Adrenal gland (tissue), 12 donors: ENCODE results near the gene OXSM. TPM values are rescaled to one million over a fixed set of nuclear protein-coding genes. Genes with fewer than 3 reads are reported as not detected.

ENCODE experiments used
- DNase-seq, 7 donors: peaks; one replicate each; pipeline ENCODE4 v3.0.0-alpha.2; 2019 to 2020
- H3K27ac ChIP-seq, 5 donors: fragments of 200-600 bp; sonication (generic) in 4 of 5; 1 replicate in 3 of 5; 2 replicates in 2 of 5; pipeline versions ENCODE4 v1.5.1 to v1.8.0; 2016 to 2020; ENCODE audit warnings: mild to moderate bottlenecking in 1 of 5
- H3K27me3 ChIP-seq: fragments of 200-600 bp; 2 replicates; pipeline ENCODE4 v1.8.0; 2021
- H3K36me3 ChIP-seq, 2 donors: fragments of 200-600 bp; replicated peaks in 1 of 2; 1 replicate in 1 of 2; 2 replicates in 1 of 2; pipeline versions ENCODE4 v1.5.1 to v1.8.0; 2018 to 2022
- H3K4me1 ChIP-seq, 2 donors: fragments of 200-600 bp; replicated peaks in 1 of 2; 1 replicate in 1 of 2; 2 replicates in 1 of 2; pipeline versions ENCODE4 v1.5.1 to v1.8.0; 2018 to 2021
- H3K4me3 ChIP-seq, 4 donors: fragments of 200-600 bp; sonication (generic) in 3 of 4; one replicate each; pipeline ENCODE4 v1.5.1; 2016 to 2018
- H3K9me3 ChIP-seq, 3 donors: fragments of 200-600 bp; sonication (generic) in 1 of 3; replicated peaks in 1 of 3; 1 replicate in 2 of 3; 2 replicates in 1 of 3; pipeline versions ENCODE4 v1.5.1 to v1.8.0; 2016 to 2021
- CTCF ChIP-seq, 6 experiments: fragments of 450-650 bp in 4 of 6; fragments of 200-600 bp in 2 of 6; sonication (generic) in 1 of 6; IDR thresholded peaks; 1 replicate in 5 of 6; 2 replicates in 1 of 6; pipeline versions ENCODE4 v1.5.1 to v1.8.0; 2016 to 2021; ENCODE audit warnings: antibody characterized with exemption in 6 of 6, mild to moderate bottlenecking in 2 of 6, moderate library complexity in 1 of 6
- POLR2A ChIP-seq, 2 donors: fragments of 450-650 bp; IDR thresholded peaks; one replicate each; pipeline ENCODE4 v1.6.1; 2017; ENCODE audit warnings: antibody characterized with exemption in 2 of 2, mild to moderate bottlenecking in 2 of 2, moderate library complexity in 1 of 2
- WGBS, 4 donors: extraction: QIAGEN DNeasy Blood & Tissue Kit in 2 of 4; methylation state at CpG; one replicate each; pipeline versions ENCODE4 v1.1.5 to v1.1.7; 2013 to 2017; 5-methylcytosine and 5-hydroxymethylcytosine counted together
- intact Hi-C, 2 donors: fragments of 100-400 bp; cut with DNase I; formaldehyde crosslinking; loops; one replicate each; pipeline versions ENCODE4 v1.14.1 to v1.15.0; 2022 to 2023
- polyA plus RNA-seq, 3 donors: library from polyadenylated mRNA; stranded (reverse); fragments of 200-250 nt in 2 of 3; fragments of 350-450 nt in 1 of 3; fragmentation: Illumina TruSeq in 1 of 3; extraction: RNeasy Lipid Tissue Mini Kit (QIAGEN cat#74804) in 1 of 3; gene quantifications; one replicate each; pipeline ENCODE4 v1.2.3, GENCODE V29; 2013 to 2014
- total RNA-seq, 9 donors: library from RNA; depleted of rRNA in 4 of 9; stranded (reverse); fragments of >200 nt in 4 of 9; fragments of 120-200 nt in 1 of 9; fragmentation: NEBNext Ultra II Directional in 1 of 9; extraction: Animal tissue kit (Norgen Biotek cat#: 25700) in 1 of 9; gene quantifications; one replicate each; pipeline versions ENCODE4 v1.1.0 to v1.2.4, GENCODE V29; 2013 to 2023
- donor health status: healthy with polysubstance abuse.
- donor health status: Bipolar disorder and iron deficiency.
- donor health status: DM: yes; HTN: yes; CAD: no.
- donor health status: DM: no; HTN: no; CAD: no.
- donor health status: DM: no; HTN: no; CAD: no.
- donor health status: DM: yes; HTN: yes; CAD: no.

Gene OXSM
- total and polyA plus RNA-seq, 12 donors, result 10.2 to 40.9 (median 17.7) TPM

DNA sequence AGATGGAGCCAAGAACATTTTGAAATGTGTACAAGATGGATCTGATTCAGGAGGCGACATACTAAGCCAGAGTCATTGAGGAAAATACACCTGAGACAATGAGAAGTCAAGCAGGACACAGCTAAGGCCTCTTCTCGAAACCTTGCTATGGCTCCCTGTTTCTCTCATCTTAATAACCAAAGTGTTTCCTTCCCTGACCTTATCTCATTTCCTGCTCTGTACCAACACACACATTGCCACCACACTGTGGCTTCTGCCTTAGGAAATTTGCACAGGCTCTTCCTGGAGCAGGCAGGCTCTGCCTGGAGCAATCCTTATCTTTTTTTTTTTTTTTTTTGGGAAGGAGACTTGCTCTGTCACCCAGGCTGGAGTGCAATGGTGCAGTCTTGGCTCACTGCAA is 36.6 kb downstream of the OXSM start:
- H3K27ac ChIP-seq, result no peak overlapping the region
- H3K4me1 ChIP-seq, result no peaks in the 10 kb centered on the region
- DNase-seq, result no peak
- H3K27me3 ChIP-seq, result no peaks in the 10 kb centered on the region
- H3K9me3 ChIP-seq, result no peaks in the 10 kb centered on the region
- intact Hi-C loops, result no loop called here
- H3K36me3 ChIP-seq, result no peaks in the 10 kb centered on the region
- no peak overlapping the region for H3K4me3 ChIP-seq
- TF ChIP-seq POLR2A (IDR thresholded peaks at IDR 0.05) (no peak), CTCF (IDR thresholded peaks at IDR 0.05) (no peak)
- 70 to 81% (median 77%) methylated on average over 2 of the region's 2 CpGs for WGBS, 4 donors

DNA sequence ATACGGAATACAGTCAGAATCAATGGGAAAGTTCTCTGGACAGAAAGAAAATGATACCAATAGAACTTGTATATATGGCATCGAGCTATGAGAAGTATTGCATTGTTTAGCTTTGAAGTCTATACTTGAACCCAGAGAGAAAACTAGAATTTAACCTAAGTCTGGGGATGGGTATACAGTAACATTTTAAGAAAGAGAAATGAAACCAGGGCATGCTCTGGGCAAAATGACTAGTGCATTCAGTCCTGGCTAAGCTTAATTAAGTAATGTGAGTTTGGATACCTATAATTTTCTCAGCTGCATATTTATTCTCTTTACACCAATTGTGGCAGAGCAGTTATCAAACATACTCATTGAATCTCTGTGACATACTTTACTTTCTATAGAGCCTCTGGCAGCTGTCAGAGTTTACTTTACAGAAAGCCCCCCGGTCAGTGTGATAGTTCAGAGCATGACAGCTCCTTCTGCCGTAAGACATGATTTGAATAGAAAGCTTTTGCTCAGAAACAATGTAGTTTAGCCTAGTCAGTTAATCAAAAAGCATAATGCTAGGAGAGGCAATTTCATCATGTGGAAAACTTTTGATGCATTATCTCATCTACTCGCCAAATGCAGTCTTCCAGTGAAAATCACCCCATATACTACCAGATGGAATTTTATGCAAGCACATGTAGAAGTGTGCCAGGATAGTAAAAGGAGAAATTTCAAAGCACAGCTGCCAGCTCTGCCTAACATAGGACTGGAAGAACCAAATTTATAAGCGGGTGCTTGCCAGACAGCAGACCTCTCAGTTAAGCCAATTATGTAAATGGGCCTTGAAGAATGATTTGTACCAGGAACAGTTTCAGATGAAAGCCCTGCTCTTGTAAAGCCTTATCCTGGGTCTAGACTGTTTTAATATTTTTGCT is 40.7 kb downstream of the OXSM start:
- Histone ChIP-seq H3K36me3 (no peaks in the 10 kb centered on the region), H3K4me1 (no peaks in the 10 kb centered on the region), H3K27me3 (no peaks in the 10 kb centered on the region), H3K27ac (no peak overlapping the region), H3K9me3 (no peaks in the 10 kb centered on the region), H3K4me3 (no peak overlapping the region)
- intact Hi-C loops, result no loop called here
- no peak for TF ChIP-seq CTCF (IDR thresholded peaks at IDR 0.05)
- TF ChIP-seq POLR2A (IDR thresholded peaks at IDR 0.05), result no peak
- no peak for DNase-seq
- 79 to 85% (median 82%) methylated on average over 6 of the region's 6 CpGs for WGBS, 4 donors

DNA sequence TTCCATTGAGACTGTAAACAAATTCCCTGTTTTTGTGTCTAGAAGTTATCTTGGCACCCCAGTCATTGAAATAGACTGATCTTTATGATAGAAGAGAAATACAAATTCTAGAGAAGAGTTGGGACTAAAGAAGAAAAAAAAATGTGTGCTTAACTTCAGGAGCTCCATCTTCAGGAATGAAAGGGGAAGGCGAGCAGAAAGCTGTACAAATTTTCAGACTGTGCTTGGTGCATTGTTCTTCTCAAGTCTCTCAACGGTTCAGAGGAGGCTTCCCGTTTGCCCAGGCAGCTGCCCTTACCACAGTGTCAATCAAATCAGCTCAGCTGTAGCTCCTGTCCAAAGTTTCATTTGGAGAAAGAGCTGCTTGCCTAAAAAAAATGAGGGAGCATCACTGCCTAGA is 41.7 kb downstream of the OXSM start:
- Histone ChIP-seq H3K9me3 (no peaks in the 10 kb centered on the region), H3K4me1 (no peaks in the 10 kb centered on the region), H3K4me3 (no peak overlapping the region), H3K27ac (no peak overlapping the region), H3K27me3 (no peaks in the 10 kb centered on the region), H3K36me3 (no peaks in the 10 kb centered on the region)
- TF ChIP-seq CTCF (IDR thresholded peaks at IDR 0.05) (peak in 1 of 6 experiments; percentile 6), POLR2A (IDR thresholded peaks at IDR 0.05) (no peak)
- WGBS, 4 donors, result 6 to 12% (median 10%) methylated on average over 3 of the region's 3 CpGs
- no peak for DNase-seq
- intact Hi-C loops, result no loop called here

DNA sequence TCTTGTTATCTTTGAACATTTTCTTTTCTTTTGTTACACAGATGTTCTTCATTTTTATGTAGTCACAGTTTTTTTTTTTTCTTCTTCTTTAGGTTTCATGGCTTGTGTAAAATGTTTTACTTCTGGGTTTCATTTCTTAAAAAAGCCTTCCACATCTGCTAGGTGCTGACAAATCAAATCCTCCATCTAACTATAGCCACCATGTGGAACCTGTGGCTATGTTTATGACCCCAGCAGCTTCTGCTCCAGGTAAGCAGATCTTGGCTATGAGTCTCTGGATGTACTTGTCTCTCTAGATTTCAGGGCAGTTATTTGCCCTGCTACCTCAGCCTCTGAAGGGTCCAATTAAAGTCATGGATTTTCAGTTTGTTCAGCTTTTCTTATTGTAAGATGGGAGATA is 44.5 kb downstream of the OXSM start:
- Histone ChIP-seq H3K27me3 (no peaks in the 10 kb centered on the region), H3K9me3 (no peaks in the 10 kb centered on the region), H3K27ac (no peak overlapping the region), H3K4me3 (no peak overlapping the region), H3K36me3 (no peaks in the 10 kb centered on the region), H3K4me1 (no peaks in the 10 kb centered on the region)
- no peak for TF ChIP-seq CTCF (IDR thresholded peaks at IDR 0.05)
- TF ChIP-seq POLR2A (IDR thresholded peaks at IDR 0.05), result no peak
- no peak for DNase-seq
- intact Hi-C loops, result no loop called here
